ENCODE data around the gene RAB36.

- TF ChIP-seq CTCF (IDR thresholded peaks at IDR 0.05) (peak; percentile 94 to 98 (median 96)), POLR2A (IDR thresholded peaks at IDR 0.05) (no peak)
Observed at GRCh38 chr22:23178512-23179254, 33.4 kb downstream of the RAB36 start.
